ENCODE measurements around the gene FOXC2. TPM values are rescaled to one million over a fixed set of nuclear protein-coding genes. Genes with fewer than 3 reads are reported as not detected.
"Not testable (repeated sequence)": the region's sequence is repeated elsewhere in the genome, so short reads cannot be mapped to it uniquely, and the experiment has no call there.

The FOXC2 gene
- total RNA-seq, 2 donors from 2014 or later = not detected

GRCh38 chr16:86578611-86579267 lies 12.1 kb downstream of the FOXC2 start:
- H3K4me1 Mint-ChIP-seq = no peaks in the 10 kb centered on the region
- H3K27ac Mint-ChIP-seq = no peak overlapping the region
- no peak overlapping the region for H3K4me3 Mint-ChIP-seq
- no peaks in the 10 kb centered on the region for H3K9me3 Mint-ChIP-seq
- no peaks in the 10 kb centered on the region for H3K36me3 Mint-ChIP-seq (ENCODE audit: low read depth)
- ATAC-seq (replicated peaks) = no peak
- H3K27me3 Mint-ChIP-seq = peaks cover 53% of the 10 kb centered on the region

GRCh38 chr16:86579268-86580062 lies 12.8 kb downstream of the FOXC2 start:
- Mint-ChIP-seq H3K27ac (no peak overlapping the region), H3K27me3 (peaks cover 48% of the 10 kb centered on the region), H3K4me1 (no peaks in the 10 kb centered on the region), H3K36me3 (ENCODE audit: low read depth) (no peaks in the 10 kb centered on the region), H3K4me3 (no peak overlapping the region), H3K9me3 (no peaks in the 10 kb centered on the region)
- no peak for ATAC-seq (replicated peaks)

- no peak for ATAC-seq (replicated peaks)
- no peak overlapping the region for H3K27ac Mint-ChIP-seq
Observed at GRCh38 chr16:86580063-86580790, 13.6 kb downstream of the FOXC2 start.

GRCh38 chr16:86580791-86581170 lies 14.2 kb downstream of the FOXC2 start:
- H3K27ac Mint-ChIP-seq = no peak overlapping the region
- no peaks in the 10 kb centered on the region for H3K4me1 Mint-ChIP-seq
- no peak for ATAC-seq (replicated peaks)
- H3K36me3 Mint-ChIP-seq (ENCODE audit: low read depth) = no peaks in the 10 kb centered on the region
- peaks cover 42% of the 10 kb centered on the region for H3K27me3 Mint-ChIP-seq
- H3K9me3 Mint-ChIP-seq = no peaks in the 10 kb centered on the region
- H3K4me3 Mint-ChIP-seq = no peak overlapping the region

More at GRCh38 chr16:86580063-86580790, 13.6 kb downstream of the FOXC2 start:
- no peaks in the 10 kb centered on the region for H3K9me3 Mint-ChIP-seq
- no peak overlapping the region for H3K4me3 Mint-ChIP-seq
- H3K4me1 Mint-ChIP-seq = no peaks in the 10 kb centered on the region
- H3K27me3 Mint-ChIP-seq = peaks cover 43% of the 10 kb centered on the region
- no peaks in the 10 kb centered on the region for H3K36me3 Mint-ChIP-seq (ENCODE audit: low read depth)

GRCh38 chr16:86581458-86581857 lies 14.8 kb downstream of the FOXC2 start:
- Mint-ChIP-seq H3K4me1 (no peaks in the 10 kb centered on the region), H3K4me3 (no peak overlapping the region), H3K36me3 (ENCODE audit: low read depth) (no peaks in the 10 kb centered on the region), H3K9me3 (no peaks in the 10 kb centered on the region), H3K27me3 (peaks cover 38% of the 10 kb centered on the region), H3K27ac (no peak overlapping the region)
- no peak for ATAC-seq (replicated peaks)

GRCh38 chr16:86584071-86584685 lies 17.5 kb downstream of the FOXC2 start:
- Mint-ChIP-seq H3K4me1 (no peaks in the 10 kb centered on the region), H3K4me3 (no peak overlapping the region), H3K36me3 (ENCODE audit: low read depth) (no peaks in the 10 kb centered on the region), H3K27ac (no peak overlapping the region), H3K27me3 (peaks cover 26% of the 10 kb centered on the region), H3K9me3 (no peaks in the 10 kb centered on the region)
- ATAC-seq (replicated peaks) = no peak

GRCh38 chr16:86584726-86585721 lies 18.4 kb downstream of the FOXC2 start:
- H3K27me3 Mint-ChIP-seq = peaks cover 24% of the 10 kb centered on the region
- H3K36me3 Mint-ChIP-seq (ENCODE audit: low read depth) = no peaks in the 10 kb centered on the region
- H3K9me3 Mint-ChIP-seq = no peaks in the 10 kb centered on the region
- H3K4me1 Mint-ChIP-seq = no peaks in the 10 kb centered on the region
- no peak overlapping the region for H3K4me3 Mint-ChIP-seq
- H3K27ac Mint-ChIP-seq = no peak overlapping the region
- ATAC-seq (replicated peaks) = no peak

GRCh38 chr16:86585821-86586611 lies 19.4 kb downstream of the FOXC2 start:
- no peak for ATAC-seq (replicated peaks)
- Mint-ChIP-seq H3K9me3 (no peaks in the 10 kb centered on the region), H3K36me3 (ENCODE audit: low read depth) (no peaks in the 10 kb centered on the region), H3K27ac (no peak overlapping the region), H3K27me3 (peaks cover 21% of the 10 kb centered on the region), H3K4me1 (no peaks in the 10 kb centered on the region), H3K4me3 (no peak overlapping the region)

GRCh38 chr16:86587487-86587886 lies 20.9 kb downstream of the FOXC2 start:
- Mint-ChIP-seq H3K27ac (no peak overlapping the region), H3K36me3 (ENCODE audit: low read depth) (no peaks in the 10 kb centered on the region), H3K4me3 (no peak overlapping the region), H3K9me3 (no peaks in the 10 kb centered on the region), H3K27me3 (peaks cover 21% of the 10 kb centered on the region), H3K4me1 (no peaks in the 10 kb centered on the region)
- ATAC-seq (replicated peaks) = no peak

- H3K27me3 Mint-ChIP-seq = peaks cover 23% of the 10 kb centered on the region
- not testable (repeated sequence) for H3K27ac Mint-ChIP-seq; H3K9me3 Mint-ChIP-seq; H3K4me1 Mint-ChIP-seq; ATAC-seq (replicated peaks); H3K36me3 Mint-ChIP-seq (ENCODE audit: low read depth); H3K4me3 Mint-ChIP-seq
Observed at GRCh38 chr16:86587955-86588354, 21.3 kb downstream of the FOXC2 start.

- Mint-ChIP-seq H3K27ac (no peak overlapping the region), H3K36me3 (ENCODE audit: low read depth) (no peaks in the 10 kb centered on the region)
- ATAC-seq (replicated peaks) = no peak
Observed at GRCh38 chr16:86590501-86591144, 24.0 kb downstream of the FOXC2 start.

GRCh38 chr16:86591270-86591669 lies 24.6 kb downstream of the FOXC2 start:
- no peak for ATAC-seq (replicated peaks)
- Mint-ChIP-seq H3K4me1 (no peaks in the 10 kb centered on the region), H3K9me3 (no peaks in the 10 kb centered on the region), H3K27ac (no peak overlapping the region), H3K4me3 (no peak overlapping the region), H3K27me3 (peaks cover 19% of the 10 kb centered on the region), H3K36me3 (ENCODE audit: low read depth) (no peaks in the 10 kb centered on the region)

More at GRCh38 chr16:86590501-86591144, 24.0 kb downstream of the FOXC2 start:
- Mint-ChIP-seq H3K27me3 (peaks cover 19% of the 10 kb centered on the region), H3K4me3 (no peak overlapping the region), H3K4me1 (no peaks in the 10 kb centered on the region), H3K9me3 (no peaks in the 10 kb centered on the region)
